OCI-LY7 (cell line): Measurements from ENCODE around the gene GNB1. TPM values are rescaled to one million over a fixed set of nuclear protein-coding genes. Genes with fewer than 3 reads are reported as not detected.

Experiments used
- BruUV-seq: library from RNA; stranded (reverse); fragments of 400-500 nt; replicated peaks from 2 replicates; lab custom pipeline; 2021; lab: Mats Ljungman, UMichigan
- CTCF ChIA-PET: fragments of 300-600 bp; sonication (Branson Sonifier 250); formaldehyde crosslinking; loops from one replicate; lab custom pipeline; 2022; ENCODE audit warnings: antibody characterized with exemption; ENCODE audit not compliant: unreplicated experiment; lab: Charles Lee
- POLR2A ChIA-PET: fragments of 300-600 bp; sonication (Branson Sonifier 250); formaldehyde crosslinking; loops from one replicate; lab custom pipeline; 2022; ENCODE audit warnings: antibody characterized with exemption; lab: Charles Lee
- DNase-seq: peaks from one replicate; pipeline ENCODE4 v3.0.0-alpha.2; 2015; ENCODE audit warnings: low spot score
- H2AFZ ChIP-seq: fragments of 200-600 bp; sonication (generic), shearing (Covaris generic); 2 replicates; pipeline ENCODE4 v1.6.1; 2014; ENCODE audit warnings: mild to moderate bottlenecking, antibody characterized with exemption, low read length, moderate library complexity
- H3K27ac ChIP-seq: fragments of 200-600 bp; sonication (generic); 2 replicates; pipeline ENCODE4 v1.5.1; 2014; ENCODE audit warnings: mixed run types, low read depth, mild to moderate bottlenecking, moderate library complexity, low read length, inconsistent platforms; ENCODE audit not compliant: poor library complexity, severe bottlenecking
- H3K36me3 ChIP-seq: fragments of 200-600 bp; sonication (generic); 2 replicates; pipeline ENCODE4 v1.6.1; 2014; ENCODE audit warnings: mild to moderate bottlenecking, antibody characterized with exemption, low read length, moderate library complexity, mixed read lengths; ENCODE audit not compliant: insufficient read depth
- H3K4me1 ChIP-seq: fragments of 200-600 bp; sonication (generic); 2 replicates; pipeline ENCODE4 v1.5.1; 2014; ENCODE audit warnings: mild to moderate bottlenecking, low read length; ENCODE audit not compliant: insufficient read depth, poor library complexity, severe bottlenecking
- H3K4me2 ChIP-seq: fragments of 200-600 bp; sonication (generic); 2 replicates; pipeline ENCODE4 v1.6.1; 2014; ENCODE audit warnings: mild to moderate bottlenecking, low read length
- H3K4me3 ChIP-seq: fragments of 200-600 bp; sonication (generic); 2 replicates; pipeline ENCODE4 v1.5.1; 2014; ENCODE audit warnings: mild to moderate bottlenecking, low read depth, low read length; ENCODE audit not compliant: poor library complexity, severe bottlenecking
- H3K79me2 ChIP-seq: fragments of 200-600 bp; sonication (generic); 2 replicates; pipeline ENCODE4 v1.6.1; 2016; ENCODE audit warnings: low read depth, mild to moderate bottlenecking, low read length, moderate library complexity, mixed read lengths; ENCODE audit not compliant: insufficient read depth
- H3K9me2 ChIP-seq: fragments of 200-600 bp; sonication (generic); 2 replicates; pipeline ENCODE4 v1.6.1; 2016; ENCODE audit warnings: mild to moderate bottlenecking, low read length, mixed read lengths; ENCODE audit not compliant: insufficient read depth
- H3K9me3 ChIP-seq: fragments of 200-600 bp; sonication (generic); 2 replicates; pipeline ENCODE4 v1.6.1; 2014; ENCODE audit warnings: mild to moderate bottlenecking, mixed run types, low read length, mixed read lengths
- H4K20me1 ChIP-seq: fragments of 200-600 bp; sonication (generic); 2 replicates; pipeline ENCODE4 v1.6.1; 2014; ENCODE audit warnings: mild to moderate bottlenecking, antibody characterized with exemption, low read length, moderate library complexity, mixed read lengths; ENCODE audit not compliant: insufficient read depth
- CTCF ChIP-seq: fragments of 200-600 bp; sonication (generic); conservative IDR thresholded peaks from 2 replicates; pipeline ENCODE4 v1.5.1; 2014; ENCODE audit warnings: mild to moderate bottlenecking, antibody characterized with exemption, low read length, moderate library complexity, mixed read lengths
- EZH2phosphoT487 ChIP-seq: fragments of 200-600 bp; sonication (generic); IDR thresholded peaks from 2 replicates; pipeline ENCODE4 v1.6.1; 2018; ENCODE audit warnings: low read depth, borderline replicate concordance, mild to moderate bottlenecking, mixed run types, antibody characterized with exemption, low read length, moderate library complexity, mixed read lengths
- intact Hi-C: fragments of 100-400 bp; cut with micrococcal nuclease; formaldehyde crosslinking; loops from one replicate; pipeline ENCODE4 v1.10.0; 2022; ENCODE audit not compliant: unreplicated experiment
- total RNA-seq, 2 experiments: library from RNA; depleted of rRNA in 1 of 2; stranded (reverse); fragments of >200 nt in 1 of 2; shearing (Covaris generic) in 1 of 2; gene quantifications; 2 replicates each; pipeline ENCODE4 v1.2.3, GENCODE V29; 2014 to 2022

The GNB1 gene
- total RNA-seq, 2 experiments from 2014 or later: 101 to 502 TPM

DNA sequence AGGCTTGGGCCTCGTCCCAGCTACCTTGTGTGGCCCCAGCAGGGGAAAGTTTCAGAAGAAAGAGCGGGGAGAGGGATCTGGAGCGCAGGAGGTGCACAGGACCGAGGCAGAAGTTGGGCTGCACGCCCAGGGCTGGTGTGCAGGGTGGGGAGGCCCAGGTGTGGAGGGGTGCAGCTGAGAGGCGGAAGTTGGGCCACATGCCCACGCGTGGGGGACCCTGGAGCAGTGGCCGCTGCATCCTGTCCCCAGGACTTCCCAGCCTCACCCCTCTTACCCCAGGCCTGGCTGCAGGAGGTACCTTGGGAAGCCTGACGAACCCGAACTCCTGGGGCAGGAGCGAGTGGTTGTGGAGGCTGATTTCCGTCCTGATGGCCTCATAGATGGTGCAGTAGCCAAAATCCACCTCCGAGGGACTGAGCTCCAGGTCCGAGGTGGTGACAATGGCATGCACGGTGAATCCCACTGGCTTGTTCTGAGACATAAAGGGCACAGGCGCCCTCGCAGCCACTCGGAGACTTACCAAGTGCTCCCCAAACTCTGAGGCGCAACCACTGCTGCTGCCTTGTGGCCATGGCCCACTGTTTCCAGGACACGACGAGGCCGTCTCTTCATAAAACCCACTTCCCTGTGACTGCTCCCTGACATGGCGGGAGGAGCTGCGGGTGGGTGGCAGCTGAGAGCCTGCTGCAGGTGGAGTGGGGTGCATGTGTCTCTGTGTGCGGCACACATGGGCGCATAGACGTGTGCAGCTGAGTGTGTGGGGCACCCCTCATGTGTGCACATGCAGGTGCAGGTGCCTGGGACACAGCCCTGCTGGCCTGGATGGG, 48.6 kb upstream of the GNB1 start:
- no peak overlapping the region for H3K4me3 ChIP-seq

GRCh38 chr1:1938613-1939295, 47.9 kb upstream of the GNB1 start:
- intact Hi-C loops: no loop called here
- Histone ChIP-seq H3K9me3 (0 out of 2 replicates have a peak, but pooled peaks cover 5% of the 10 kb centered on the region), H3K4me3 (no peak overlapping the region), H4K20me1 (no peaks in the 10 kb centered on the region), H3K79me2 (no peaks in the 10 kb centered on the region), H3K36me3 (no peaks in the 10 kb centered on the region), H2AFZ (no peak overlapping the region), H3K9me2 (no peaks in the 10 kb centered on the region), H3K4me1 (peaks cover 13% of the 10 kb centered on the region), H3K27ac (no peak overlapping the region), H3K4me2 (no peak overlapping the region)
- DNase-seq: no peak
- ChIA-PET CTCF (no interaction called here), POLR2A (no interaction called here)
- TF ChIP-seq CTCF: no peak
- no peak for TF ChIP-seq EZH2phosphoT487
- no TSS peak for BruUV-seq

More for the DNA sequence above, 48.6 kb upstream of the GNB1 start:
- Histone ChIP-seq H4K20me1 (no peaks in the 10 kb centered on the region), H3K27ac (no peak overlapping the region), H3K9me2 (no peaks in the 10 kb centered on the region), H3K9me3 (no peaks in the 10 kb centered on the region), H3K36me3 (no peaks in the 10 kb centered on the region), H3K4me2 (no peak overlapping the region), H2AFZ (no peak overlapping the region), H3K4me1 (peaks cover 13% of the 10 kb centered on the region), H3K79me2 (no peaks in the 10 kb centered on the region)
- BruUV-seq: no TSS peak
- ChIA-PET CTCF (no interaction called here), POLR2A (no interaction called here)
- intact Hi-C loops: loop anchor here (5.0 kb wide), 1 partner anchor 108 kb away; no protein-coding TSS in a partner anchor
- TF ChIP-seq EZH2phosphoT487 (no peak), CTCF (no peak)
- DNase-seq: no peak

- no peak overlapping the region for H3K4me3 ChIP-seq
- no peak overlapping the region for H2AFZ ChIP-seq
- POLR2A ChIA-PET: no interaction called here
- H3K79me2 ChIP-seq: no peaks in the 10 kb centered on the region
- no peak overlapping the region for H3K4me2 ChIP-seq
- DNase-seq: no peak
- no peaks in the 10 kb centered on the region for H3K36me3 ChIP-seq
- CTCF ChIA-PET: no interaction called here
- no TSS peak for BruUV-seq
- intact Hi-C loops: no loop called here
- H3K9me3 ChIP-seq: 0 out of 2 replicates have a peak, but pooled peaks cover 6% of the 10 kb centered on the region
- H4K20me1 ChIP-seq: no peaks in the 10 kb centered on the region
- peaks cover 10% of the 10 kb centered on the region for H3K4me1 ChIP-seq
- no peak overlapping the region for H3K27ac ChIP-seq
- no peaks in the 10 kb centered on the region for H3K9me2 ChIP-seq
- TF ChIP-seq EZH2phosphoT487: no peak
- TF ChIP-seq CTCF: no peak
Measured at GRCh38 chr1:1938276-1938573, 47.3 kb upstream of the GNB1 start.
